HG02642 (cell line): ENCODE results near the gene KRT2.

Experiments
- ATAC-seq: cut with Tn5 transposase; IDR thresholded peaks from one replicate; pipeline ENCODE4 v1.9.1; 2021; ENCODE audit warnings: mild to moderate bottlenecking; ENCODE audit not compliant: unreplicated experiment, poor library complexity

Gene KRT2

DNA sequence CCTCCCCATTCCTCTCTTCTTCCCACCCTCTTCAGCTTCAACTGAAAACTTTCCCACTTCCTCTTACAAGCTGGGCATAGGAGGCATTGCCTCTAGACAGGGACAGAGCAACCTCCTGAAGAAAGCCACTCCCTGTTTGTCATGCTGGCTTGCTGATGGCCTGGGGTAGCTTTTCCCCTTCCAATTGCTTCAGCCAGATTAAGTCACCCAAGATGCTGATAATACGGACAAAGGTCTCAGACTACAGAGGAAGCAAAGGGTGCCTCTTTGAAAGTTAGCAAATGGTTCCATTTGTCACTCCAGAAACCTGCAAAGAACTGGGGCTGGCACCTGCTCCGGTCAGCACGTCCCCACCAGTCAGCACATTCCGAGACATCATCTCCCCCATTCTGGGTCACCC lies 6.0 kb downstream of the KRT2 start:
- no peak for ATAC-seq

DNA sequence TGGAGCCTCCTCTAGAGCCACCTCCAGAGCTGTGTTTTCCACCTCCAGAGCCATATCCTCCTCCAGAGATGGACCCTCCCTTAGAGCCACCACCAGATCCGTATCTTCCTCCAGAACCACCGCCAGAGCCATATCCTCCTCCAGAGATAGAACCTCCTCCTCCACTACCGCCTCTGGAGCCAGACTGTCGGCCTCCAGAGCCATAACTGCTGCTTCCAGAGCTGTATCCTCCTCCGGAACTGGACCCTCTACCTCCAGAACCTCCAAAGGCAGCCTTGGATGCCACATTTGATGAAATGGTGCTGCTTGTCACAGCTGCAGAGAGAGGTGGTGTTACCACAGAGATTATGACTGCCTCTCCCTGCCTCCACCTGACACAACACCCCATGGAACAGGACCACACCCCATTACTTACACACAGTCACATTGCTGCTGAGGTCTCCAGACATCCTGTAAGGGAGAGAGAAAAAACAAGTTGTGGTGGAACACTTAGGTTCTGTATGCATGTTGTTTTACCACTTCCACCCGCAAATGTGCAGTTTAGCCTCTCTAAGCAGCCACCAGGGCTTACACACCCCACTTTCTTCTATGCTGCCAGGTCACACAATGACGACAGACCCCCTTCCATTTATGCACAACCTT lies 6.8 kb downstream of the KRT2 start:
- no peak for ATAC-seq

GRCh38 chr12:52644078-52644415 lies 8.0 kb downstream of the KRT2 start:
- no peak for ATAC-seq

- ATAC-seq, result no peak
These were observed 8.6 kb downstream of the KRT2 start for GRCh38 chr12:52643233-52644077.

DNA sequence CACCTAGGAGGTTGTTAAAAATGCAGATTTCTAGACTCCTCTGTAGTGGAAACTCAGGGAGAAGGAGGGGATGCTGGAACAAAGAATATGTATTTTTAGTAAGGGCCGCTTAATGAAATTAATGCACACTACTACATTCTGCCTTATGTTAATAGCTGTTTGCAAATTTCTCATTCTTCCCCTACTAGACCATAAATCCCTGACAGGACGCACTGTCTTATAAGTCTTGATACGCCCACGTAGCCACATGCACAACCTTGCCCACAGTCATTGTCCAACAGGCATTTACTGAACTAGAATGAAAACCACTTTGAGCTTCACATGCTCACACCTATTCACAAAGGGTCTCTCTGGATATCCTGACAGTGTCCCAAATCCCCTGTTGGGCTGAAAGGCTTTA lies 10.5 kb downstream of the KRT2 start:
- ATAC-seq, result no peak

- no peak for ATAC-seq
These were observed 14.7 kb downstream of the KRT2 start for GRCh38 chr12:52637299-52637698.

- ATAC-seq, result no peak
These were observed 15.3 kb downstream of the KRT2 start for GRCh38 chr12:52636592-52637258.

DNA sequence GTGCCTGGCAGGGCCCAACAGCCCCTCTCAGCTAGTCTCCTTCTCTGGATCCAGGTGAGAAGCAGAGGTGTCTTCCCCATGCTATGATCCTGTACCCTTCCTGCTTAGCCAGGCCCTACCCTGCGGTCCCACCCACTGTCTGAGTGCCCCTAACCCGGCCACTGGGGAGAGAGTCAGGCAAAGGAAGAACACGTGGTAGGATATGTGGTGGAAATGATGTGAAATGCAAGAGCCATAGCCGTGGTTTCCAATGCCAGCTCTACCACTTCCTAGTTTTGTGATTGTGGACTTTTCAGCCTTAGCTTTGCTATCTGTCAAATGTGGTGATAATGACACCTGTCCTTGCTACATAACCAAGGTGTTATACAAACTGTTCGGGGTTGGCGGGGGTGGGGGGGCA lies 15.8 kb downstream of the KRT2 start:
- ATAC-seq, result no peak

GRCh38 chr12:52634266-52635056 lies 17.6 kb downstream of the KRT2 start:
- ATAC-seq, result no peak

DNA sequence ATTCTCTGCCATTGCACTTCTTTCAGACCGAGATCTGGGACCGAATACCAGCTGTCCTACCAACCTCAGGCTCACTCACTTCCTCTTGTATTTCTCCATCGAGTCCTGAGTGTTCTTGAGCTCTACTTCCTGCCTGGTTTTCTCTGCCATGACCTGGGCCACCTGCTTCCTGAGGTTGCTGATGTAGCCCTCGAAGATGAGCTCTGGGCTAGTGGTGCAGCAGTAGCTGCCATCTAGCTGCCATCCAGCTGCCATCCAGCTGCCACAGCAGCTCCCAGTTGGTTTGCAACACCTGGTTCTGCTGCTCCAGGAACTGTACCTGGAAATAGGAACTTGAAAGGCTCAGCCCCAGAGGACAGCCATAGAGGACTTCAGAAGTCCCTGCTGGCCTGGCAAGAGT lies 18.6 kb downstream of the KRT2 start:
- ATAC-seq, result no peak

GRCh38 chr12:52632656-52633055 lies 19.4 kb downstream of the KRT2 start:
- ATAC-seq, result no peak

DNA sequence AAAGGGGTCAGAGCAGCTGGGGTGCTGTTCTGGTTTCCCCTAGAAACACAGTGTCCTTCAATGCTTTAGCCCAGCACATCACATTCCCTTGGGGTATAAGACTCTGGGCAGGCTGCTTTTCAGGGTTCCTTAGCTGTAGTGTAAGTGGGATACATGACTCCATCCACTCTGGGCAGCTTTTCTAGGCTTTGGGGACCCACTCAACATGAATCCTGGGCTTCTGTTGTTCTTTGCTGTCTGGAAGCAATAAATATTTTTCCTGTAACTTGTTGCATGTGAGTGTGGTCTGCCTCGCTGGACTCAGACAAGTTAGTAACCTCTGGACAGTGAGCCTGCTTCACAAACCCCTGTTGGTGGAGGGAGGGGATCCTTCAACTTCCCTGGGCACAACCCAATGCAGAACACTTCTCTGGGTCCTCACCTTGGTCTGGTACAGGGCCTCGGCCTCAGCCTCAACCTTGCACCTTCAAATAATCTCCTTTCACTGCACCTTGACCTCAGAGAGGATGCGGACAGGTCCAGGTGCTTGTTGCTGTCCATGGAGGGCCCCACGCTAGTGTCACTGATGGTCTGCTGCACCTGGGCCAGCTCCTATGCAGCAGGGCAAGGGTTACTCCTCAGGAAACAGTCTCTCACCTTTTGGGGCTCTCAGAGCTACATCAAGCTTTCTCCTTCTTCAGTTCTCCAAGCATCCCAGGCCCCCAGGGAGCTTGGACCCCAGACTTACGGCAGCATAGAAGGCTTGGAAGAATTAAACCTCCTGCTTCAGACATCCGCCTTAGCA lies 20.1 kb downstream of the KRT2 start:
- ATAC-seq, result no peak

- ATAC-seq, result no peak
These were observed 20.7 kb downstream of the KRT2 start for GRCh38 chr12:52631264-52631663.

DNA sequence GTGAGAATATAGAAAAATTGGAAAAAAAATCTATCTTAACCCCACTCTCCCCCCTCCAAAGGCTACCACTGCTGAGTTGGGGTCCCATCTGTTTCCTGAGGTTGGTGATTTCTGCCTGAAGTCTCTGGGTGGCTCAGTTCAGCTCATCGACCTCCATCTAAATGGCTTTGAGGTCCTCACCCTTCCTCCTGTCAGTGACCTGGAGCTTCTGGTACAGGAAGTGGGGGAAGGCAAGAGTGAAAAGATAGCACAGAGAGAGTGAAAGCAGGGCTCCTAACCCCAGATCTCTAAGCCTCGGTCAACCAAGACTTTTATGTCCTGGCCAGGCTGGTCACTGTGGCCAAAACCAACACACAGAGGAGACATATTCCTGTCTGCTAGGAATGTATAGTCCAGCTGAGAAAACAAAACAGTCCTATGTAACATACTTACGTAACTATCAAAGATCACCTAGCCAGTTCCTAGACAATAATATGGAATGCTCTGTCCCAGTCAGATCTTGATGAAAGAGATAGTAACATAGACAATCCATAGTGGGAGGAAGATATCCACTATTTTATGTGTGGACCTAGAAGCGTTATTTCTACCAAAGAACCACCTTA lies 21.3 kb downstream of the KRT2 start:
- ATAC-seq, result no peak

- ATAC-seq, result no peak
These were observed 22.0 kb downstream of the KRT2 start for GRCh38 chr12:52630008-52630500.

DNA sequence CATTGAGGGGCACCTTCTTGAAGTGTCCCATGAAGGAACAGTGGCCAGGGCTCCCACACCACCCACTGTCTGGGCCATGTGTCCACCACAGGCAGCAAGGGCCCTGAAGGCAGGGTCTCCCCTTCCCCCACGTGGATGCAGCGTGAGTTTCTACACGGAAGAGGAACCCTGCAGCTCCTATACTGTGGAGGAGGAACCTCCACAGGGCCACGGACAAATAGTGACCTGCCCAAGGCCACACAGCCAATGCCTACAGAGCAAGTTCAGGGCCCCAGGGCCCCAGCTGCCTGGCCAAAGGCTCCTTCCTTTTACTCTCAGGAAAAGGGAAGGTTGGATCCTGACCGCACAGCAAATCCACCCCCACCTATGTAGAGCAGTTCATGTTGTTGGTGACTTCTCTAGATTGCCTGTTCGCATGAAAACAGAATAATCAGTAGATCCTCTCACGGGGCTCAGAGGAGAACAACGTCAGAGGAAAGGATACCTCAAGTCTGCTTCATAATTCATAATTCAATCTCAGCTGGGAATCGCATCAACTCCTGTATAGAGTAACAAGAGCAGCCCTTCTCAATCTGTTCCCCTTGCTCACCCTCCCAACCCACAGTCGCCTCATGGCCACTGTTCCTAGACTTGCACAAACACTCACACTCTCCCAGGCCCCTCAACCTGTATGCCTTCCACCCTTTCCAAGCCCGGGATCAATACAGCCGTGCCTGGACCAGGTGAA lies 22.6 kb downstream of the KRT2 start:
- ATAC-seq, result no peak

DNA sequence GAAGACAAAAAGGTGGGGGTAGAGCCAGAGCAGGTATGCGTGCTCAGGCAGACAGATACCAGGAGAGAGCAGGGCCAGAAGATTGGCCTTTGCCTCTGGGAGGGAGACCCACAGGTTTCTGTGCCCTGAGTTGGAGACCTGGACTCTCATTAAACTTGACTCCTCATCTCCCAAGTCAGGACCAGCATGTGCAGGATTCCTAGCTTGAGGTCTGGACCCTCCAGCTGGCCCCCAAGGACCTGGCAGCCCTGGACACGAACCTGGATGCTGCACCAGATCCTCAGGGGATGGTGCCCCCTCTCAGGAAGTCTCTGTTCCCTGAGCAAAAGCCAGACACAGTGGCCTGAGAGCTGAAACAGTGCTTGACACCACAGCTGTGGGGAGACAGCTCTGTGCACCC lies 23.2 kb downstream of the KRT2 start:
- ATAC-seq, result no peak

GRCh38 chr12:52628111-52628507 lies 23.9 kb downstream of the KRT2 start:
- ATAC-seq, result no peak
